ENCODE measurements around the gene TPCN2.

Gene TPCN2

DNA sequence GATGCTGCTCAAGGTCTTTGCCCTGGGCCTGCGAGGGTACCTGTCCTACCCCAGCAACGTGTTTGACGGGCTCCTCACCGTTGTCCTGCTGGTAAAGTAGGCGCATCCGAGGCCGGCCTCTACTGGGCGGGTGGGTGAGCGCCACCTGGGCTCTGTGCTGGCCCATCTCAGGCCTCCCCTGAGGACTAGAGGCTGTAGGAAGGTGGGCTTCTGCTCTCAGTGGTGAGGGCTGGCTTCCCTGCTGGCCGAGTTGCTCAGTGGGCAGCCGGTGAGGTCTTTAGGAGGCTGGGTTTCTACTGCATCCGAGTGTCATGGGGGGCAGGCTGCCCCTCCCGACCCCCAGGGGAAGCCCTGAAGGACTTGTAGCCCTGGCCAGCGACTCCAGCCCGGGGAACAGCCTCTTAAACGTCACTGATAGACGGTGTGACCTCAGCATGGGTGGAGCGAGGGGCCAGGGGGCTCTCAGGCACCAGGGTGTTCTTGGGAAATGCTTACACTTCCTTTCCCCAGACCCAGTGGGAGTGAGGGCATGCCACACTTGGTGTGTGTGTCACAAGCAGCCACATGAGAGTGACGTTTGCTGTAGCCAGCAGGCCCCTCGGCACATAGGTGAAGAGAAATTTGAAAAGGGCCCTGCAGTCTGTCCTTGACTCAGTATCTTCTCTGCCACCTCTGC lies 30.3 kb downstream of the TPCN2 start:
- DNase-seq, result no peak

DNA sequence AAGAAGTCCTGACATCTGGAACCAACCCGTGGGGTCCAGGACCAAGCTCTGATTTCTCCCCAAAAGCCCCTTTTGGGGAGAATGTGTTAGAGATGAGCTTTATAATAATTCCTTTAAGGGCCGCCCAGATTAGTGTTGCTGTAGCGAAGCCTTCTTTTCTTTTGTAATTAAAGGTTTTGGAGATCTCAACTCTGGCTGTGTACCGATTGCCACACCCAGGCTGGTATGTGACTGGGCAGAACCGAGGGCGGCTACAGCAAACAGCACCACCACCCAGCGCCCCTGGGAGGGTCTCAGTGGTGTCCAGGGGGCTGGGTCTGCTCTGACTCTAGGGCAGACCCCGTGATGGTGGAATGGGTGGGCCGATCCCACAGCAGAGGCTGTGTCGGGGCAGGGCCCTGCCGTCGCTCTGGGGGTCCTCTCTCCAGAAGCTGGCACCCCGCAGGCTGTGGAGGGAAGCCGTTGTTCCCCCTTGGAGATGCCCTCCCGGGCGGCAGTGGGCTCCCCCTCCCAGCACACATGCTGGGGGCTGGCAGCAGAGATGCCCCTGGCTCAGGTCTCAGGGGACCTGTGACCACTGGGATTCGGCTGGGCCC lies 31.0 kb downstream of the TPCN2 start:
- DNase-seq, result no peak

DNA sequence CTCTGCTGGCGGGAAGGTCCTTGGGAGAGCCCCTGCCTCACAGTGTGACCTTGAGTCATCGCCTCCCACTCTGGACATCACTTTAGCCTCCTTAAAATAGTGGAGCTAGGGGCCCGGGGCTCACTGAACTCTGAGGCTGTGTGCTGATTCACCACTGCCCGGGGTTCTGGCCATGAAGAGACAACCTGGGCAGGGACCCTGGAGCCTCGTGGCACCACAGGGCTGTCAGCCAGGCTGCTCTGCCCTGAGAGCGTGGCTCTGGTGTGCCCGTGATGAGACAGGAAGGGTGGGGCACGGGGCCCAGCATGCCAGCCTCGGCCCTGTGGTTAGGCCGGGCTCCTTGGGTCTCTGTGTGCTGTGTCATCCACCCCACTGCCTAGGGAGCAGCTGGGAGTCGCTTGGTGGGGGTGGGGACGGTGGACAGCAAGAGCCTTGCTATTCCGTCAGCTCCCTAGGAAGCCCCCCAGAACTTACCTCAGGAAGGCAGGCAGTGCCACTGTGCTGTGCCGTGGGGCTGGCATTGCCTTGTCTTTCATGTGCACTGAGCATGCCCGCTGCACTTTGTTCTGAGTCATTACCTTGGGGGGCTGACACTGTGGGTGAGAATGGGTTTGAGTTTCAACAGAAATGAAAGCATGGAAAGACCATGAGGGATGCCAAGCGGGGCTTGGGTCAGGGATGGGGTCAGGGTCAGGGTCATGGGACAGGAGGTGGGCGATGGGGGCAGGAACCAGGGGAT lies 31.7 kb downstream of the TPCN2 start:
- DNase-seq, result no peak

DNA sequence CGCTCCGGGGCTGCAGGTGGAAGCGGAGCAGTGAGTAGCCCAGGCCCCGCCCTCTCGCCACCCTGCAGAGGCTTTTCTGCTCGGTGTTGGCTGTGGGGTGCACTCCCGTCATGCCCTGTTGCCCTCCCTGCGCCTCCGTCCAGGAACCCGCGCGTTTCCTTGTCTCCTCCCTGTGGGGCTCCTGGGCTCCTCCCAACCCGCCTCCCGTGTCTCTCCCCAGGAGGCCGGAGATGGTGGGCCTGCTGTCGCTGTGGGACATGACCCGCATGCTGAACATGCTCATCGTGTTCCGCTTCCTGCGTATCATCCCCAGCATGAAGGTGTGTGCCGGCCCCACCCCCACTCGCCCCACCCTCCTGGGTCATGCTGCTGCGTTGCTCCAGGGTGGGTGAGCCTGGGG lies 32.4 kb downstream of the TPCN2 start:
- DNase-seq, result no peak

DNA sequence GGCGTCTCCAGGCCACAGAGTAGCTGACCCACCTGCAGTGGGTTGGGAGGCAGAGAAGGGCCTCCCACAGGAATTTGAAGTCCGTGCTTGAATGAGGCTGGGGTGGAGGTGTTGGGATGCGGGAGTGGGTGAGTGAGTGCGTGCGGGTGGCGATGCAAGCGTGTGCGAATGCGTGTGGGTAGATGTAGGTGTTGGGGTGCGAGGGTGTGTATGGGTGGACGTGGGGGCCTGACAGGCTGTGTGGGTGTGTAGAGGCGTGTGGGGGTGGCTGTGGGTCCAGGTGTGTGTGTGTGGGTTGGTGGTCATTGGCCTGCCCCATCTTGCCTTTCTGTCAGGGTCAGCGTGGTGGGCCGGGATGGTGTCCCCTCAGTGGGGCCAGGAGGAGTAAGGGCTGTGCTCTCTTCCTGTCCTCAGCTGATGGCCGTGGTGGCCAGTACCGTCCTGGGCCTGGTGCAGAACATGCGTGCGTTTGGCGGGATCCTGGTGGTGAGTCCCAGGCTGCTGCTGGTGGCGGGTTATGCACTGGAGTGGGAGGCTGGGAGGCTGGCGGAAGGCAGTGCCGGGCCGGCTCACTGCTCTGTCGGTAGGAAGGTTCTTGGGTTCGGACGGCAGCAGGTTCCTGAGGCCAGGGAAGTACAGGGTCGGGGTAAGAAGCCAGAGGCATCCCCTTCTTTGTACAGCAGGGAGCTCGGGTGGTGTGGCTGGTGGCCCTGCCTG lies 35.0 kb downstream of the TPCN2 start:
- no peak for DNase-seq

DNA sequence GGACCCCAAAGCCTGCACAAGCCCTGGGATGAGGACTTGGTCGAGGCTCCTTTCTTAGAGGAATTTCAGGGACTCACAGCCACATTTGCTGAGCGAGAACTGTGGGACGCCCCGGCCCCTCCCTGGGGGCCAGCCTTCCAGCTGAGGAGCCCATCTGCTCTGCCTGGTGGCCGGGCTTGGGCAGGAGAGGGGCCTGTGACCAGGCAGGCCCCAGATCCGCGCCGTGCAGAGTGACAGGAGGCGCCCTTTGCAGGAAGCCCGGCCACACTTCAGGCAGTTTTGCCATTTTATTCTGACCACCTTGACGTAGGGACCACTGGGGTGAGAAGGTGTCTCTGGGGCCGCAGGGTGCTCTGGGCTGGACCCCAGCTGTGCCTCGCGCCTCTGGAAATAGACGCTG lies 35.6 kb downstream of the TPCN2 start:
- no peak for DNase-seq

DNA sequence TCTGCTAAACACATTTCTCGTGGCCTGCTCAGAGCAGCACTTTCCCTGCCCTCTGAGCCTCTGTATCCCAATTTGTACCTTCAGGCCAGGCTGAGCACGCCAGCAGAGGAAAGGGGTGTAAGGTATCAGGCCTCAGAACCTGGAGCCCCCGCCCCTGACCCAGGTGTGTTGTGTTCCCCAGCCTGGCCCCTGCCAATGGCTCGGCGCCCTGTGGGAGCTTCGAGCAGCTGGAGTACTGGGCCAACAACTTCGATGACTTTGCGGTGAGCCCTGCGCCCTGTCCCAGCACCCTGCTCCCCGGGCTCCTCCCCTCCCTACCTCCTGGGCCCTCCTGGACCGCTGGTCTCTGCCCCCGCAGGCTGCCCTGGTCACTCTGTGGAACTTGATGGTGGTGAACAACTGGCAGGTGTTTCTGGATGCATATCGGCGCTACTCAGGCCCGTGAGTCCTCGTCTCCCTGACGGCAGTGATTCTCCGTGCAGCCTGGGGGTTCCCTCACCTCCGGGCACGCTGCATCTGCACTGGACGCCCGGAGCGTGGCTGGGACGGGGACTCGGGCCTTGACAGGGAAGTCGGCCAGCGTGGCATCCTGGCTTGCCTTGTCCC lies 36.9 kb downstream of the TPCN2 start:
- DNase-seq, result no peak

DNA sequence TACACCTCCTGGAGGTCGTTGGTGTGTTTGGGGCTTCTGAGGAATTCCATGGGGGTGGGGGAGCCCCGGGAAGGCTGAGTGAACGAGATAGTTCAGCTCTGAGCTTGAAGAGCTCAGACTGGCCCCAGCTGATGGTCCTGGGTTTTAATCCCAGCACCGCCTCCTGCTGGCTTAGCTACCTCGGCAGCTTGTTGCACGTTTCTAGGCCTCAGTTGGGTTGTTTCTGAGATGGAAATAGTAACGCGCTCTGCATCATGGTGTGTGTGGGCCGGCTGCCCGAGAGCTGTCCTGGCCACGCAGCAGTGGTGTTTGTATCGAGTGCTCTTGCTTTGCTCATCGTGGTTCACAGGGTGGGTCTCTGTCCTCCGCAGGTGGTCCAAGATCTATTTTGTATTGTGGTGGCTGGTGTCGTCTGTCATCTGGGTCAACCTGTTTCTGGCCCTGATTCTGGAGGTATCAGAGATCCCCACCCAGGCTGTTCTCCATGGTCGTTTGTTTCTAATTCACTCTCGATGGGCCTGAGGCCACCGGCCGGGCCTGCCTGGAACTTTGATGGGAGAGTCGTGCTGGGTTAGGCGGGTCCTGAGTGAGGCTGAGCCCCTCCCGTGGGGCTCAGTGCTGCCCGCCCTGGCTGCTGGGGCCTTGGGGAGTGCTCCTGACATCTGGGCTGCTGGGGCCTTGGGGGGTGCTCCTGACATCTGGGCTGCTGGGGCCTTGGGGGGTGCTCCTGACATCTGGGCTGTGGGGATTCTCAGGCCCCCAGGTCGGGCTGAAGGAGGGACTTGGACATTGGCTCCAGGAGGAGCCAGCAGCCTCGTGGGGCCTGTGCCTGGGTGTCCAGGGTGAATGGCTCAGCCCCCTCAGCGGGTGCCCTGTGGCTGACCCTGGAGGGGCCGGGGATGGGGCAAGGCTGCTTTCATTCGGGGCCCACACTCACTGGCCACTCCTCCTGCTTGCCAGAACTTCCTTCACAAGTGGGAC lies 37.7 kb downstream of the TPCN2 start:
- DNase-seq, result no peak

DNA sequence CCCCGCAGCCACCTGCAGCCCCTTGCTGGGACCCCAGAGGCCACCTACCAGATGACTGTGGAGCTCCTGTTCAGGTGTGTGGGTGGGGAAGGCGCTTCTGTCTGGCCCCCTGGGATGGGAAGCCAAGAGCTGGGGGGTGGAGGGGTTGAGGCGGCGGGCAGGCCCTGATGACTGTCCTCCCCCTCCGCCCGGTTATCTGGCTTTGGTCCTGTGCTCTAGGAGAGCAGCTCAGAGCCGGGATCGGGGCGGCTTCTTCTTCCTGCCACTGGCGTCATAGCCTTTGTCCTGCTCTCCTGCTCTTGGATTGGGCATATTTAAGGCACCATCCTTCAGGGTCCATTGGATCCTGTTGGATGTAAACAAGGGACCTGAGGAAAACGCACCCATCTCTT lies 38.4 kb downstream of the TPCN2 start:
- DNase-seq, result no peak

DNA sequence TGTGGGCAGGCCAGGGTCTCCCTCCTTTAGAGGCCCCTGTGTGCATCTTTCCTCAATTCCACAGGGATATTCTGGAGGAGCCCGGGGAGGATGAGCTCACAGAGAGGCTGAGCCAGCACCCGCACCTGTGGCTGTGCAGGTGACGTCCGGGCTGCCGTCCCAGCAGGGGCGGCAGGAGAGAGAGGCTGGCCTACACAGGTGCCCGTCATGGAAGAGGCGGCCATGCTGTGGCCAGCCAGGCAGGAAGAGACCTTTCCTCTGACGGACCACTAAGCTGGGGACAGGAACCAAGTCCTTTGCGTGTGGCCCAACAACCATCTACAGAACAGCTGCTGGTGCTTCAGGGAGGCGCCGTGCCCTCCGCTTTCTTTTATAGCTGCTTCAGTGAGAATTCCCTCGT lies 39.1 kb downstream of the TPCN2 start:
- no peak for DNase-seq

DNA sequence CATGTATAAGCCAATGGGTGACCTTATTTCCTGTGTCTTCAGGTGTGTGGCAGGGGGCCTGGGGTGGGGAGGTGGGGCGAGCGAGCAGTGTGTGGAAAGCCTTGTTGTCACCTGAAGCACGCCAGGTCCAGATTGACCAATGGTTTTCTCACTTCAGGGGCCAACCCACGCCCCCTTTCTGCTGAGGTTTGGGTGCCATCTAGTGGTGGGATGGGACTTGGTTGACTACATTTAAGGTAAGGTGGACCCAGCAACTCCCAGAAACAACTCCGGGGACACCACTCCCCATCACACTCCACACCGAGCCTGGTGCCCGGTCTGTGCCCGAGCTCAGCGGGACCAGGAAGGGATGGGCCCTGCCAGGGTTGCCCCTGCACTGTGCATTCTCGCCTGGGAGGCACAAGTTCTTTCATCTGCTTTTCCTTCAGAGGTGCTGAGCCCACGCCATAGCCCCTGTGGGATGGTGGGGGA lies 40.0 kb downstream of the TPCN2 start:
- DNase-seq, result peak; percentile 22

DNA sequence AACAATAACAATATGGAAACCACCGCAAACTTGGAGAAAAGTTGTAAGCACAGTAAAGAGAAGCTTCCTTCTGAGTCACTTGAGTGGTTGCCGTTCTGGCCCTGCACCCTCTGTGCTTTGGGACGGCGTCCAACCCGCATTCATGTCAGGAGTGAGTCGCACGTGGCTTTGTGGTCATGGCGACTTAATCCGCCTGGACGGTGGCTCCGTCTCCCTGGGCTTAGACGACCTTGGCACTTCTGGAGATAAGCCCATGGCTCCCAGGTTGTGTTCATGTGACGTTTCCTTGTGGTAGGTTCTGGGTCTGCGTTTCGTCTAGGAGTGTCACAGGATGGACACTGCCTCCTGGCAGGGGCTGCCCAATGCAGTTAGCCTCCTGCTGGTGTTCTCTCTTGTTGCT lies 40.5 kb downstream of the TPCN2 start:
- DNase-seq, result no peak

DNA sequence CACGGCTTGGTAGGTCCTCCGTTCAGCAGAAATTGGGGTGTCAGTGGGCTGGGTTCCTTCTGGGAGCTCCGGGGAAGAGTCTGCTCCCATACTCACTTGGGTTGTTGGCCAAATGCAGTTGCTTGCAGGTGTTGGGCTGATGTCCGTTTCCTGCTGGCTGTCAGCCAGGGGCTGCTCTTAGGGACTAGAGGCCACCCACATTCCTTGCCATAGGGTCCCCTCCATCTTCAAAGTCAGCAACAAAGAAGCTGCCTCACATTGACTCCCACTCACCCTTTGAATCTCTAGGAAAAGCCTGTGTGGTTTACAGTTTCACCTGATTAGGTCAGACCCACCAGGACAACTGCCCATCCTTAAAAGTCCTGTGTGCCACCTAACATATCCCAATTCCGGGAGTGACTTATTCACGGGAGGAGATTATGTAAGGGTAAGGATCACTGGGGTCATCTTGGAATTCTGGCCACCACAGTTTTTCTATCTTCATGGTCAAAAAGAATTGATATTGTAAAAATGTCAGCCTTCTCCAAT lies 43.0 kb downstream of the TPCN2 start:
- DNase-seq, result no peak

DNA sequence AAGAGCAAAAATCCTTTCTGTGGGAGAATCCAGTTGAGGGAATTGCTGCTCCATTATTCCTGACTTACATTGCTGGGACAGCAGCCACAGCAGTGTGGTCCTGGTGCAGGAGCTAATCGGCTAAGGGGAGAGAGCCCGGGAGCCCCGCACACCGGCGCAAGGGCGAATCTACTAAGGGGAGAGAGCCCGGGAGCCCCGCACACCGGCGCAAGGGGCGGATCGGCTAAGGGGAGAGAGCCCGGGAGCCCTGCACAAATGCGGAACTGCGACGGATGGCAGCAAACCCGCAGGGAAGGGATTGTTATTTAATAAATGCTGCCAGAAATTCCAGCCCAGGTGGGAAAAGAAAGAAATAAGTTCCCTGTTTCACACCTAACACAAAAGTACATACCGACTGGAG lies 43.5 kb downstream of the TPCN2 start:
- no peak for DNase-seq

DNA sequence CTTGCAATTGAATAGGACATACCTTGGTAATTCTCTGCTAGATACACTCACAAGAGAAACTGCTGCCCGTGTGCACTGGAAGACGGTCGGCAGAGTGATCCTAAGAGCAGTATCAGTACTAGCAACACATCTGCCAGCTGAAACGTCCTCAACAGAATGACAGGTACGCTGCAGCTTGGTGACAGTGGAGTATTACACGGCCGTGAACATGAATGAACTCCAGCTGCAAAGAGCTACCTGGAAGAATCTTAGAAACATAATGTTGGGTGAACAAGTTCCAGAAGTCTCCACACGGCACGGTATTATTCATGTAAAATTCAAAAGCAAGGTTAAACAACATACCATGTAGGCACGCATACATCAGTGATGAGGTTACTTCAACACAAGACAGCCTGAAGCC lies 44.4 kb downstream of the TPCN2 start:
- no peak for DNase-seq

DNA sequence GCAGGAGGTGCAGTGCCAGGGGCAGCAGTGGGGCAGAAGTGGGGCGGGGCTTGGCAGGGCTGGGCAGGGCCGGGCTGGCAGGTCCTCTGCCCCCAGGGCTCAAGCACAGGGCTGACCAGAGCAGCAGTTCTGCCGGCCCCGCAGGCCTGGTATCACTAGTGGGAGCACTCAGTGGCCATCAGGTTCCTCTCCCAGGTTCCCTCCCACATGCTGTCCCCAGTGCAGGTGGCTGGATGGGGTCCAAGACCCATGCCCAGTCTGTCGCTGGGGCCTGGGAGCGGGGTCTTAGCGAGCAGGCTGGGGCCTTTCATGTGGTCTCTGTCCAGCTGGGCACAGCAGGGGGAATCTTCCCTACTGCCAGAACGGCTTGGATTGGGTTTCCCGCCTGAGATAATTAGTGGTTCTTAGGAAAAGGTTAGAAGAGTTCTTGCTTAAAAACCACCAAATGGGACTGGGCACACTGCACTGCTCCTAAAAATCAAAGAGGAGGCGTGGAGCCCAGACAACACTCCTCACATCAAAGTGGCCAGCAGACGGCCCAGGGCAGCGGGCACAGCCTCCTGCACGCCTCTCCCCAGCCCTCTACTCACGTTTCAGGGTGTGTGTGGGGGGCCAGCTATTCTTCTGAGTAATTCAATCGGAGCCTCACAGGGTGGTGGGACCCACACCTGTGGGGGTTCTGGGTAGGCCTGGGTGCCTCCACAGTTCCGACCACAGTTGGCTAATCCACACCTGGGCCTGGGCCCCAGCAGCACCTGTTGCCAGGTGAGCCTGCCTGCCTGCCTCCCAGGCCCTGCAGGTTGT lies 45.6 kb downstream of the TPCN2 start:
- no peak for DNase-seq

DNA sequence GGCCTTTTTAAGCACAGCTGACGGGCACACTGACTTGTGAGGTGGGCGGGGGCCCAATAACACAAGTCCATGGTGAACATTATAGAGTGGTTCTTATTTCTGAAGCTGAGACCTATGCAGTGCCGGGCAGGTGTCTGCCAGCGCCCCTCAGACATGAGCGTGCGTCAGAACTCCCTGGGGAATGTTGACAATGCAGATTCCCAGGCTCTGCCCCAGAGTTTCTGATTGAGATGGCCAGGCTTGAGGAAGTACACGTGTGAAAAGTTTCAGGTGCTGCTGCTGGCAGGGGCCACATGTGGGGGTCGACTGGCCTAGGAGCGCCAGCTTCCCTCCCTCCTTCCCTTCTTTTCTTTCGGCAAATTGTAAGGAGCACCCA lies 46.2 kb downstream of the TPCN2 start:
- DNase-seq, result no peak

DNA sequence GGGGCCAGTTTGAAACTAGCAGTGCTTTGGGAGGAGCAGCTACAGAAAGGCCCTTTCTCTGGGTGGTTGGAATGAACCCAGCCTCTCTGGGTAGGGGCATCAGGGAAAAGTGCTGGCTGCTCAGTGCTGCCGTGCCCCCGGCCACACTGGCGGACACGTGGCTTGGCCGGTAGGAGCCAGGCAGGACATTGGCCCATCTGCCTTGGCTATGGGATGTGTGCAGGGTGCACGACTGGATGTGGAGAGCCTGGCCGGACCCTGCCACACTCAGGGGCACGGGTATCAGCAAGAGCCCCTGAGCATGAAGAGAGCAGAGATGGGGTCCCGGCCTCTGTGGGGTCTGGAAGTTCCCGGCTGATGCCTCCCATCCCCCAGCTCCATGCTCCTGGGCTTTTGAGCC lies 46.6 kb downstream of the TPCN2 start:
- no peak for DNase-seq

DNA sequence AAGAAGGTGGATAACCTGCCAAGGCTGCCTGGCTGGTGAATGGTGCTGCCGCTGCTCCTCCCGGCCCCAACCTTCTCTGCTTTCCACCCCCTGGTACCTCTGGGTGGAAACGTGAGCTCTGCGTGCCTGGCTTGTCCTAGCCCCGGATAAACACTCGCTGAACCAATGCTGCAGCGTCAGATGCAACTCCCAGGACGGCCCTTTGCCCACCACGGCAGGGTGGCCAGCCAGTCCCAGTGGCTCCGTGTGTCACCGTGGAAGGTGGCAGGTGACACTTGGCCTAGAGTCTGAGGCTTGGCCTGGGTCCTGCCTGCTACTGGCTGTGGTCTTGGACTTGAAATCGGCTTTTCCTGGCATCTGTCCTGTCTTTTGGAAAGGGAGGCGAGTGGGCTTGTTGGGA lies 47.7 kb downstream of the TPCN2 start:
- DNase-seq, result no peak

DNA sequence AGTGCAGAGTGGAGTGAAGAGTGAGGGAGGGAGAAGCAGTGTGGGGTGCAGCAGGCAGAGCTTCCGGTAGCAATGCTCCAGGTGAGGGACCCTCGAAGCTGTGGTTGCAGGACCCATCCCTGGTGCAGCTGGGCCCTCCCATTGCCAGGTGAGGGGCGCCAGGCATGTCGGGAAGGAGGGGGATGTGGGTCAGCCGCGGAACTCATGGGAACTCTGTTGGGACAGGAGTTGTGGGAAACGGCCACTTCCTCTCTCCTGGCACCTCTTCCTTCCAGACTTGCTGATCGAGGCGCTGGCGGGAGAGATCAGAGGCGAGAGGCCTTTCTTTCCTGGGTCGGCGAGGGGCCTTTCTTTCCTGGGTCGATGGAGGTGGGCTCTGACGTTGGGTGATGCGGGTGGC lies 48.5 kb downstream of the TPCN2 start:
- DNase-seq, result no peak

DNA sequence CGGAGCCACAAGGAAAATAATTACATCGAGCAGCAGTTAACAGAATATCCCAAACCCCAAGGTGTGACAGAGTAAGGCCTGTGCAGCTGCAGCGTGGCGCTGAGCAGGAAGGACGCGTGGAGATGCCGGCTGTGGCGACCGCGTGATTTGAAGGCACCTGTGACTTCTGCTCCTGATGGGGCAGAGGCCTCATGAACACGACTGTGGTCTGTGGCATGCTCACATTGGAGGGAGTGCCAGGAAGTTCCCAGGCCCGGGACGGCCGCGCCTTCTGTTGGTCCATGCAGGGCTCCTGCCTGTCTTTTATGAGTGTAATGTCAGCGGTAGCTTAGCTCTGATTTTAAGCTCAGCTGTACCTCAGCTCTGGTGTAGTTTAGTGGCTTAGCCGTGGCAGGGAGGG lies 50.4 kb downstream of the TPCN2 start:
- DNase-seq, result no peak

All from NCI-H446 treated with DMSO at 0.1 percent for 48 hours (cell line).